Osteocyte (in vitro differentiated cells): Measurements from ENCODE around the gene SLC39A11. TPM values are rescaled to one million over a fixed set of nuclear protein-coding genes. Genes with fewer than 3 reads are reported as not detected.
"Not testable (repeated sequence)": the region's sequence is repeated elsewhere in the genome, so short reads cannot be mapped to it uniquely, and the experiment has no call there.

Experiments
- DNase-seq: peaks from one replicate; pipeline ENCODE4 v3.0.0; 2021; ENCODE audit warnings: mixed read lengths; ENCODE audit not compliant: unreplicated experiment; ENCODE audit errors: extremely low spot score
- H3K27ac Mint-ChIP-seq: one replicate; pipeline ENCODE4 v1.8.0; 2021; ENCODE audit warnings: mild to moderate bottlenecking, mixed read lengths; ENCODE audit not compliant: unreplicated experiment
- H3K27me3 Mint-ChIP-seq: one replicate; pipeline ENCODE4 v1.8.0; 2021; ENCODE audit warnings: mixed read lengths; ENCODE audit not compliant: unreplicated experiment
- H3K36me3 Mint-ChIP-seq: one replicate; pipeline ENCODE4 v1.8.0; 2021; ENCODE audit warnings: mixed read lengths; ENCODE audit not compliant: unreplicated experiment
- H3K4me1 Mint-ChIP-seq: one replicate; pipeline ENCODE4 v1.8.0; 2021; ENCODE audit warnings: mixed read lengths; ENCODE audit not compliant: unreplicated experiment
- H3K4me3 Mint-ChIP-seq: one replicate; pipeline ENCODE4 v1.8.0; 2021; ENCODE audit warnings: mild to moderate bottlenecking, moderate library complexity, mixed read lengths; ENCODE audit not compliant: unreplicated experiment
- H3K9me3 Mint-ChIP-seq: one replicate; pipeline ENCODE4 v1.8.0; 2021; ENCODE audit warnings: mixed read lengths; ENCODE audit not compliant: unreplicated experiment
- CTCF ChIP-seq: fragments of 200-600 bp; sonication (generic); IDR thresholded peaks from 2 replicates; pipeline ENCODE4 v1.5.0; 2021; ENCODE audit warnings: antibody characterized with exemption, mild to moderate bottlenecking, moderate library complexity
- total RNA-seq: library from RNA; stranded (reverse); gene quantifications from 2 replicates; pipeline ENCODE4 v1.2.1, GENCODE V29; 2021

The SLC39A11 gene
- total RNA-seq, 1 donor from 2014 or later, result 50.2 TPM

GRCh38 chr17:72778169-72779151 lies 314.0 kb downstream of the SLC39A11 start:
- TF ChIP-seq CTCF, result no peak
- Mint-ChIP-seq H3K4me1 (no peaks in the 10 kb centered on the region), H3K27ac (no peak overlapping the region), H3K9me3 (no peaks in the 10 kb centered on the region), H3K36me3 (peaks cover 8% of the 10 kb centered on the region), H3K27me3 (no peaks in the 10 kb centered on the region), H3K4me3 (no peak overlapping the region)
- DNase-seq, result no peak

GRCh38 chr17:72775919-72776318 lies 316.6 kb downstream of the SLC39A11 start:
- DNase-seq, result no peak
- Mint-ChIP-seq H3K27me3 (no peaks in the 10 kb centered on the region), H3K27ac (no peak overlapping the region), H3K9me3 (no peaks in the 10 kb centered on the region), H3K36me3 (peaks cover 8% of the 10 kb centered on the region), H3K4me3 (no peak overlapping the region), H3K4me1 (no peaks in the 10 kb centered on the region)
- TF ChIP-seq CTCF, result no peak

GRCh38 chr17:72775237-72775636 lies 317.3 kb downstream of the SLC39A11 start:
- H3K27ac Mint-ChIP-seq, result no peak overlapping the region
- no peaks in the 10 kb centered on the region for H3K27me3 Mint-ChIP-seq
- no peaks in the 10 kb centered on the region for H3K9me3 Mint-ChIP-seq
- DNase-seq, result no peak
- peaks cover 12% of the 10 kb centered on the region for H3K36me3 Mint-ChIP-seq
- H3K4me3 Mint-ChIP-seq, result no peak overlapping the region
- no peak for TF ChIP-seq CTCF
- H3K4me1 Mint-ChIP-seq, result no peaks in the 10 kb centered on the region

- Mint-ChIP-seq H3K27ac (no peak overlapping the region), H3K27me3 (no peaks in the 10 kb centered on the region), H3K4me1 (no peaks in the 10 kb centered on the region), H3K9me3 (no peaks in the 10 kb centered on the region), H3K36me3 (peaks cover 16% of the 10 kb centered on the region), H3K4me3 (no peak overlapping the region)
- no peak for DNase-seq
- no peak for TF ChIP-seq CTCF
These were observed 318.3 kb downstream of the SLC39A11 start for GRCh38 chr17:72774236-72774635.

GRCh38 chr17:72773225-72773624 lies 319.3 kb downstream of the SLC39A11 start:
- not testable (repeated sequence) for H3K27ac Mint-ChIP-seq, H3K27me3 Mint-ChIP-seq, H3K4me1 Mint-ChIP-seq, H3K4me3 Mint-ChIP-seq, H3K9me3 Mint-ChIP-seq, DNase-seq
- H3K36me3 Mint-ChIP-seq, result peaks cover 16% of the 10 kb centered on the region
